Astrocyte (in vitro differentiated cells and primary cell): Measurements from ENCODE around the gene WWC2. TPM values are rescaled to one million over a fixed set of nuclear protein-coding genes. Genes with fewer than 3 reads are reported as not detected.

Source experiments
- DNase-seq: peaks from one replicate; pipeline ENCODE4 v3.0.0-alpha.2; 2010; ENCODE audit warnings: low read depth
- FAIRE-seq: peaks from 2 replicates; lab custom pipeline; 2011; peaks lifted over from hg19 to GRCh38; lab: Jason Lieb, UNC
- H2AFZ ChIP-seq: 2 replicates; pipeline ENCODE4 v1.6.0; 2012; ENCODE audit warnings: low read depth, low read length, inconsistent platforms
- H3K27ac ChIP-seq: 2 replicates; pipeline ENCODE4 v1.5.1; 2011; ENCODE audit warnings: low read depth, low read length, inconsistent platforms
- H3K27me3 ChIP-seq: 2 replicates; pipeline ENCODE4 v1.6.0; 2011; ENCODE audit warnings: low read length, inconsistent platforms; ENCODE audit not compliant: insufficient read depth
- H3K36me3 ChIP-seq: 2 replicates; pipeline ENCODE4 v1.5.1; 2011; ENCODE audit warnings: low read length, inconsistent platforms; ENCODE audit not compliant: insufficient read depth
- H3K4me1 ChIP-seq: 2 replicates; pipeline ENCODE4 v1.5.1; 2011; ENCODE audit warnings: low read length, inconsistent platforms; ENCODE audit not compliant: insufficient read depth
- H3K4me2 ChIP-seq: 2 replicates; pipeline ENCODE4 v1.6.0; 2012; ENCODE audit warnings: low read length, inconsistent platforms
- H3K4me3 ChIP-seq: 2 replicates; pipeline ENCODE4 v1.5.1; 2011; ENCODE audit warnings: low read depth, mild to moderate bottlenecking, low read length, inconsistent platforms; ENCODE audit not compliant: insufficient read depth
- H3K79me2 ChIP-seq: 2 replicates; pipeline ENCODE4 v1.6.0; 2012; ENCODE audit warnings: mild to moderate bottlenecking, low read length, inconsistent platforms; ENCODE audit not compliant: insufficient read depth
- H3K9ac ChIP-seq: 2 replicates; pipeline ENCODE4 v1.6.0; 2012; ENCODE audit warnings: mild to moderate bottlenecking, low read length, inconsistent platforms
- H3K9me3 ChIP-seq: 2 replicates; pipeline ENCODE4 v1.5.1; 2012; ENCODE audit warnings: low read depth, mild to moderate bottlenecking, low read length, inconsistent platforms; ENCODE audit not compliant: insufficient read depth
- H4K20me1 ChIP-seq: 2 replicates; pipeline ENCODE4 v1.6.0; 2012; ENCODE audit warnings: low read length, inconsistent platforms; ENCODE audit not compliant: insufficient read depth
- H3K27ac Mint-ChIP-seq: one replicate; pipeline ENCODE4 v1.8.0; 2021; ENCODE audit warnings: mild to moderate bottlenecking, mixed read lengths; ENCODE audit not compliant: unreplicated experiment
- H3K27me3 Mint-ChIP-seq: one replicate; pipeline ENCODE4 v1.8.0; 2021; ENCODE audit warnings: low read depth, mixed read lengths; ENCODE audit not compliant: unreplicated experiment
- H3K36me3 Mint-ChIP-seq: one replicate; pipeline ENCODE4 v1.8.0; 2021; ENCODE audit warnings: low read depth, mixed read lengths; ENCODE audit not compliant: unreplicated experiment
- H3K4me1 Mint-ChIP-seq: one replicate; pipeline ENCODE4 v1.8.0; 2021; ENCODE audit warnings: low read depth, mixed read lengths; ENCODE audit not compliant: unreplicated experiment
- H3K4me3 Mint-ChIP-seq: one replicate; pipeline ENCODE4 v1.8.0; 2021; ENCODE audit warnings: mild to moderate bottlenecking, moderate library complexity, mixed read lengths; ENCODE audit not compliant: unreplicated experiment
- H3K9me3 Mint-ChIP-seq: one replicate; pipeline ENCODE4 v1.8.0; 2021; ENCODE audit warnings: mild to moderate bottlenecking, mixed read lengths; ENCODE audit not compliant: unreplicated experiment
- CTCF ChIP-seq: IDR thresholded peaks from 2 replicates; pipeline ENCODE4 v1.5.1; 2011; ENCODE audit warnings: low read depth, mild to moderate bottlenecking, inconsistent platforms, low read length, moderate library complexity; ENCODE audit not compliant: insufficient read depth
- EZH2 ChIP-seq: IDR thresholded peaks from 2 replicates; pipeline ENCODE4 v1.6.1; 2012; ENCODE audit warnings: mild to moderate bottlenecking, low read length, inconsistent platforms; ENCODE audit not compliant: insufficient read depth
- total RNA-seq: library from RNA; stranded (reverse); gene quantifications from 2 replicates; pipeline ENCODE4 v1.2.1, GENCODE V29; 2021

The WWC2 gene
- total RNA-seq, 1 donor from 2014 or later, result 62.6 TPM

GRCh38 chr4:183145773-183146172 lies 46.7 kb downstream of the WWC2 start:
- Histone ChIP-seq H3K27me3 (no peaks in the 10 kb centered on the region), H3K9ac (no peak overlapping the region), H3K9me3 (no peaks in the 10 kb centered on the region), H4K20me1 (peaks cover 50% of the 10 kb centered on the region), H3K79me2 (peaks cover 85% of the 10 kb centered on the region), H3K36me3 (no peaks in the 10 kb centered on the region), H3K4me1 (peaks cover 23% of the 10 kb centered on the region), H3K4me2 (no peak overlapping the region), H3K27ac (no peak overlapping the region), H3K4me3 (no peak overlapping the region), H2AFZ (no peak overlapping the region)
- DNase-seq (no peak), FAIRE-seq (peak; percentile 58)
- no peaks in the 10 kb centered on the region for H3K36me3 Mint-ChIP-seq
- no peak for TF ChIP-seq CTCF
- TF ChIP-seq EZH2, result no peak
- no peaks in the 10 kb centered on the region for H3K27me3 Mint-ChIP-seq
- H3K27ac Mint-ChIP-seq, result no peak overlapping the region
- H3K9me3 Mint-ChIP-seq, result no peaks in the 10 kb centered on the region
- peaks cover 30% of the 10 kb centered on the region for H3K4me1 Mint-ChIP-seq
- no peak overlapping the region for H3K4me3 Mint-ChIP-seq

- DNase-seq, result no peak
- H3K36me3 Mint-ChIP-seq, result no peaks in the 10 kb centered on the region
- no peak for TF ChIP-seq CTCF
- Histone ChIP-seq H3K4me3 (no peak overlapping the region), H3K4me2 (no peak overlapping the region), H3K4me1 (peaks cover 17% of the 10 kb centered on the region), H3K27ac (no peak overlapping the region), H3K27me3 (no peaks in the 10 kb centered on the region), H3K9ac (no peak overlapping the region), H3K36me3 (no peaks in the 10 kb centered on the region), H4K20me1 (peaks cover 45% of the 10 kb centered on the region), H2AFZ (no peak overlapping the region), H3K79me2 (peaks cover 82% of the 10 kb centered on the region), H3K9me3 (no peaks in the 10 kb centered on the region)
- no peak for FAIRE-seq
- no peaks in the 10 kb centered on the region for H3K9me3 Mint-ChIP-seq
- H3K4me3 Mint-ChIP-seq, result no peak overlapping the region
- H3K4me1 Mint-ChIP-seq, result peaks cover 23% of the 10 kb centered on the region
- no peak overlapping the region for H3K27ac Mint-ChIP-seq
- H3K27me3 Mint-ChIP-seq, result no peaks in the 10 kb centered on the region
Observed at GRCh38 chr4:183146478-183146877, 47.4 kb downstream of the WWC2 start.

GRCh38 chr4:183147196-183147595 lies 48.1 kb downstream of the WWC2 start:
- Histone ChIP-seq H3K4me3 (no peak overlapping the region), H3K79me2 (peaks cover 81% of the 10 kb centered on the region), H3K9me3 (no peaks in the 10 kb centered on the region), H4K20me1 (peaks cover 50% of the 10 kb centered on the region), H3K27me3 (no peaks in the 10 kb centered on the region), H3K9ac (no peak overlapping the region), H2AFZ (no peak overlapping the region), H3K36me3 (no peaks in the 10 kb centered on the region), H3K27ac (no peak overlapping the region), H3K4me2 (no peak overlapping the region), H3K4me1 (peaks cover 10% of the 10 kb centered on the region)
- TF ChIP-seq CTCF, result no peak
- TF ChIP-seq EZH2, result no peak
- Mint-ChIP-seq H3K4me1 (peaks cover 19% of the 10 kb centered on the region), H3K4me3 (no peak overlapping the region), H3K27me3 (no peaks in the 10 kb centered on the region), H3K27ac (no peak overlapping the region), H3K36me3 (no peaks in the 10 kb centered on the region), H3K9me3 (no peaks in the 10 kb centered on the region)
- FAIRE-seq (no peak), DNase-seq (no peak)
